ENCODE data around the gene NACC2.

GRCh38 chr9:135958485-135958884 lies 136.6 kb downstream of the NACC2 start:
- TF ChIP-seq CTCF (IDR thresholded peaks at IDR 0.05) (no peak), REST (IDR thresholded peaks at IDR 0.05; ENCODE audit: insufficient read depth in 1 of 2, low read depth in 2 of 2, low read length in 1 of 2) (no peak)
